ENCODE data around the gene APBA3.

DNA sequence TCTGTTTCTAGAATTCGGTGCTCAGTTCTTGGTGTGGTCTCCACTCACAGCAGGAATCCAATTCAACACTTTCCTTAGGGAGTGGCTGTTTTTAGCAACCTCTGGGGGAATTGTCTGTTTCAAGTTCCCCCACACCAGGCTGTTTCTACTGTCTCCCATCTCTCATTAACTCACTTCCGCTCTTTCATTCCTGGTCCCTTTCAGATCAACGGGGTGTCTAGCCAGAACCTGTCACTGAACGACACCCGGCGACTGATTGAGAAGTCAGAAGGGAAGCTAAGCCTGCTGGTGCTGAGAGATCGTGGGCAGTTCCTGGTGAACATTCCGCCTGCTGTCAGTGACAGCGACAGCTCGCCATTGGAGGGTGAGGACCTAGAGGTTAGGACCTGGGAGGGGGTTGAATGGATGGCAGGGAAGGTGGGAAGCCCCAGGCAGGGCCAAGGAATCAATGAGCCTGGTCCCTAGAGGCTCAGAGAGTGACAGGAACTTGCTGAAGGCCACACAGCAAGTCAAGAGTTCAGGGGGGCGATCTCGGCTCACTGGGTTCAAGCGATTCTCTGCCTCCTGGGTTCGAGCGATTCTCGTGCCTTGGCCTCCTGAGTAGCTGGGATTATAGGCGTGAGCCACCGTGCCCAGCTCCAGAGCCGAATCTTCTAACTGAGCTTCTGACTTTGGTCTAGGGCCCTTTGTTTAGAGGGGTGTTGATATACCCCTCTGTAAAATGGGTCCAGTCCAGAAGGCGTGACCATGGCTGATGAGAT, 27.8 kb downstream of the APBA3 start:
- TF ChIP-seq REST (IDR thresholded peaks at IDR 0.05; ENCODE audit: insufficient read depth in 1 of 2, low read depth in 2 of 2, low read length in 1 of 2) (no peak), POLR2AphosphoS5 (IDR thresholded peaks at IDR 0.05; ENCODE audit: low read depth, low read length) (no peak)

Data from Panc1 (cell line).